ENCODE data around the gene SEMA7A. TPM values are rescaled to one million over a fixed set of nuclear protein-coding genes. Genes with fewer than 3 reads are reported as not detected.

SEMA7A gene
- total RNA-seq, 2 donors from 2014 or later = 1.8 to 2.0 TPM

DNA sequence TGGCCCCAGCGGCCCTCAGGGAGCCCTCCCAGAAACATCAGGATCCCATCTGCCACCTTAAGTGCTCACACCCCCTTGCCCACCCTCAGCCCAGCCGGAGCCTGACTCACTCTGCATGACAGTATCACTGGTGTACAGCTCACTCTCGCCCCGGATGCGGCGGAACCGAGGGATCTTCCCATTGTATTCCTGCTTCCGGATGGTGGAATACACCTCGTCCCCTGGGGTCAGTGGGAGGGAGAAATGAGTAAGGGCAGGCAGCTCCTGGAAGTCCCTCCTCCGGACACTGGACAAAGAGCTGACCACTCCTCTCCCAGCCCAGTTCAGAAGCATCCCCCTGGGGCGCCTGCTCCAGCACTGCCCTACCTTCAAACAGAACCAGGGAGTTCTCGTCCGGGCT, 16.5 kb downstream of the SEMA7A start:
- Histone ChIP-seq H3K9me3 (no peaks in the 10 kb centered on the region), H3K36me3 (no peaks in the 10 kb centered on the region), H3K27me3 (no peaks in the 10 kb centered on the region), H3K9ac (ENCODE audit: low read depth in 2 of 2, low read length in 2 of 2) (no peak overlapping the region), H3K4me3 (no peak overlapping the region), H3K4me1 (no peaks in the 10 kb centered on the region), H3K27ac (no peak overlapping the region)
- DNase-seq = no peak
- TF ChIP-seq, protein P1, sequence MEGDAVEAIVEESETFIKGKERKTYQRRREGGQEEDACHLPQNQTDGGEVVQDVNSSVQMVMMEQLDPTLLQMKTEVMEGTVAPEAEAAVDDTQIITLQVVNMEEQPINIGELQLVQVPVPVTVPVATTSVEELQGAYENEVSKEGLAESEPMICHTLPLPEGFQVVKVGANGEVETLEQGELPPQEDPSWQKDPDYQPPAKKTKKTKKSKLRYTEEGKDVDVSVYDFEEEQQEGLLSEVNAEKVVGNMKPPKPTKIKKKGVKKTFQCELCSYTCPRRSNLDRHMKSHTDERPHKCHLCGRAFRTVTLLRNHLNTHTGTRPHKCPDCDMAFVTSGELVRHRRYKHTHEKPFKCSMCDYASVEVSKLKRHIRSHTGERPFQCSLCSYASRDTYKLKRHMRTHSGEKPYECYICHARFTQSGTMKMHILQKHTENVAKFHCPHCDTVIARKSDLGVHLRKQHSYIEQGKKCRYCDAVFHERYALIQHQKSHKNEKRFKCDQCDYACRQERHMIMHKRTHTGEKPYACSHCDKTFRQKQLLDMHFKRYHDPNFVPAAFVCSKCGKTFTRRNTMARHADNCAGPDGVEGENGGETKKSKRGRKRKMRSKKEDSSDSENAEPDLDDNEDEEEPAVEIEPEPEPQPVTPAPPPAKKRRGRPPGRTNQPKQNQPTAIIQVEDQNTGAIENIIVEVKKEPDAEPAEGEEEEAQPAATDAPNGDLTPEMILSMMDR (IDR thresholded peaks at IDR 0.05) = no peak
- intact Hi-C loops (cut with DNase I) = no loop called here

DNA sequence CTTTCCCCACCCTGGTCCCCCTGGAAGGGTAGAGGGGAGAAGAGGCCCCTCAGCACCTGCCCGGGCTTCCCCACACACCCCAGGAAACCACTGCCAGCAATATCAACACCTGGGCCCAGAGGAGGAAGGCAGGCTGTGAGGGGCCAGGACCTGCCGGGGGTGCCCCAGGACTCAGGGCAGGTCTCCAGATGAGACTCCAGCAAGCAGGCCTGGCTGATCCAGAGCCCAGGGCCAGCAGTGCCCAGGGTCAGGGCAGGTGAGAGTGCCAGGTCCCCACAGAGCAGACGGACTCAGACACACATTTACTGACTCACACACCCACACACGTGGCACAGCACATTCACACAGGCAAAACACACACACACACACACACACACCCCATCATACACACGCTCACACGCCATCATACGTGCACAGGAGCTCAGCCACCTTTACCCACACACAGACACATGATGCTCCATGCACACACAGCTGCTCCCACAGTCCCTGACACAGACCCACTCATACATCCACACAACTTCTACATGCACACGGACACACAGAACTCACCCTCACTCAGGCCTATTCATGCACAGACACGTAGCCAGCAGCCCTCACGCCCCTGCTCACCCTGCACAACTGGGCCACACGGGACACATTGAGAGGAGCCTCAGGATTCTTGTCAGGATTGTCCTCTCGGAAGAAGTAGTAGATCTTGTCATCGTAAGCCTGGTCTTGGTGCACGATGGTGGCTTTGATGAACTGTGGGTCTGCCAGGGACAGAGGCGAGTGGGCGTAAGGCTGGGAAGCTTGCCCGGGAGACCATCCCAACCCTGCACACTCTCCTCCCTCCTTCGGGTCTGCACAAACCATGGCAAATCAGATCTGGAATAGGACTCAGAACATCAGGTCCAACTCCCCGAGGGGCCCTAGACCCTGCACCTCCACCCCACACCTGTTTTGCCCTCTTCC, 17.5 kb downstream of the SEMA7A start:
- H3K4me1 ChIP-seq = no peaks in the 10 kb centered on the region
- intact Hi-C loops (cut with DNase I) = no loop called here
- H3K9me3 ChIP-seq = no peaks in the 10 kb centered on the region
- no peak overlapping the region for H3K9ac ChIP-seq (ENCODE audit: low read depth in 2 of 2, low read length in 2 of 2)
- no peaks in the 10 kb centered on the region for H3K27me3 ChIP-seq
- DNase-seq = no peak
- no peaks in the 10 kb centered on the region for H3K36me3 ChIP-seq
- no peak overlapping the region for H3K27ac ChIP-seq
- TF ChIP-seq, protein P1 (IDR thresholded peaks at IDR 0.05) = no peak
- H3K4me3 ChIP-seq = no peak overlapping the region

DNA sequence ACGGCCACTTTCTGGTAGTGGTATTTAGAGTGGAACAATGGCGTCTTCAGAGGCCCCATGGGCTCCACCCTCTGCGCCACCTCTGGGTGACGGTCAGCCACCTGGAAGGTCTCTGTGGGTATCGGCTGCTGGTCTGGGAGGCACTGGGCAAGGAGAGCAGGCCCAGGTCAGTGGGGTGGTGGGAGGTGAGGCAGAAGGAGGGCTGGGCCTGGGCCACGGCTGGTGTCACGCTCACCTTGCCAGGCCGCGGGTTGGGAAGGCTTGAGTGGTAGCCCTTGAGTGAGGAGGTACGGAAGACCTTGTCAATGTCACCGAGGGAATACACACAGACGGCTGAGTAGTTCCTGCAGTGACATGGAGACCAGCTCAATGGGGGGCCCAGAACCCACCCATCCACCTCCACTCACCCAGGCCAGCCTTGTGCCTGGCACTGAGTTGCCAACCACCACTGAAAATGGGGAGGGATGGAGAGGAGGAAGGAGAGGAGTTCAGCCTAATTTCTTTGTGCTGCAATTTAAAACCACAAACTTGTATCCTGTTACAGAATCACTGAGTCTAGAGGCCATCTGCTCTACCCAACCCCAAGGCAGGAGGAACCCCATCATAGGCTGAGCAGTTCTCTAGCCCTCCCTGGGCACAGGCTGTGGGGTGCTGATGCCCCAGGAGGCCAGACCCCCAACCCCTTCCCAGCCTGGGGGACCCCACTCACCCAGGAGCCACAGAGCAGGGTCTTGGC, 19.0 kb downstream of the SEMA7A start:
- no peaks in the 10 kb centered on the region for H3K4me1 ChIP-seq
- no peaks in the 10 kb centered on the region for H3K36me3 ChIP-seq
- no peak overlapping the region for H3K27ac ChIP-seq
- no peaks in the 10 kb centered on the region for H3K9me3 ChIP-seq
- H3K4me3 ChIP-seq = no peak overlapping the region
- intact Hi-C loops (cut with DNase I) = no loop called here
- DNase-seq = no peak
- TF ChIP-seq, protein P1 (IDR thresholded peaks at IDR 0.05) = no peak
- H3K9ac ChIP-seq (ENCODE audit: low read depth in 2 of 2, low read length in 2 of 2) = no peak overlapping the region
- H3K27me3 ChIP-seq = no peaks in the 10 kb centered on the region

DNA sequence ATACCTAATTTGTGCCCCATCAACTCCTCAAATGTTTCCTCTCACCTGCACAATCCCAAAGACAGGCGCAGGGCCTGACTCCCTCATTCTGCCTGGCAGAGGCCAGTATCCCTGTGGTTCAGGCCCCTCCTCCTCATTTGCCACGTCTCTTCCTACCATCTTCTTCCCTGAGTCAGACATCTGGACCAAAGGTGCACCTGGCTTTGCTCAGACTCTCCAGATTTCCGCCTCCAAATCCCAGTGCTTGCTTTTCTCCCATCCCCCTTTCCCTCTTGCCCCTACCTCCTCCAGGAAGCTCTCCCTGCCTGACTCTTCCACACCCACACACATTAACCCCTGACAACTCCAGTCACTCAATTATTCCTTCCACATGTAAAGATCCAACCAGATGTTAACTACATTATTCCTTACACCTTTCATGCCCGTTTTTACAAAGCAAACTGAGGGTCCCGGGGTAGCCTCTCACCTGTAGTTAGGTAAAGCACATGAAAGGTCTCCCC, 19.6 kb downstream of the SEMA7A start:
- intact Hi-C loops (cut with DNase I) = no loop called here
- no peak overlapping the region for H3K27ac ChIP-seq
- H3K4me3 ChIP-seq = no peak overlapping the region
- TF ChIP-seq, protein P1 (IDR thresholded peaks at IDR 0.05) = no peak
- no peak overlapping the region for H3K9ac ChIP-seq (ENCODE audit: low read depth in 2 of 2, low read length in 2 of 2)
- H3K36me3 ChIP-seq = no peaks in the 10 kb centered on the region
- no peaks in the 10 kb centered on the region for H3K9me3 ChIP-seq
- H3K4me1 ChIP-seq = no peaks in the 10 kb centered on the region
- DNase-seq = no peak
- no peaks in the 10 kb centered on the region for H3K27me3 ChIP-seq

DNA sequence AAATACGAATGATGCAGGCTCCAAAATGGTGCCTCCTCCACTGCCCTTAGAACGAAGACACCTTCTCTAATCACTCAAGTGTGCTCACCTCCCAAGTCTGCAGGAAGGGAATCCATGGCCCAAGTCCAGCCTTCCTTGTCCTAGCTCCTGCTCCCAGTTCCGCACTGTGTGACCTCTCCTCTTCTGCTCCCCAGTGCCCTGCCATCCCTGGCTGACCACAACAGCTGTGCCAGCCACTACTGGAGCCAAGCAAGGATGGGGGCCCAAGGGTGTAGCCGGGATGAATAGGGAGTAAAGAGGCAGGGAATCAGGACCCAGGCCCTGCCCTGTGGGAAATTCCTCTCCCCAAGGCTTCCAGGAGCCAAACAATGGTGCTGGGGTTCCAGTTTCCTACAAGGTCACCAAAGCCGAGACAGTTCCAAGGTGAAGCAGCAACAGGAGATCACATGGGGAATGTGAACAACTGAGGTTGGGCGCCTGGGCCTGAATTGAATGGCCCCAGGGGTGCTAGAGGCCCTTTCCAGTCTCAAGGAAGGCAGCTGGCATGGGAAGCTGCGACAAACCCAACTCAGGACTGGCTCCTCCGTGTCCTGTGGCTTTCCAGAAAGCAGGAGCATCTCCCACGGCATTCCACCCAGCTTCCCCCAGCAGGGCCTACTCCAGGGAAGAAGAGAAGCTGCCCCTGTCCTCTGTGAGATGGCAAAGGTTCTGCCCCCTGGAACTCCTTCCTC, 20.2 kb downstream of the SEMA7A start:
- no peaks in the 10 kb centered on the region for H3K27me3 ChIP-seq
- no peak for DNase-seq
- no peak overlapping the region for H3K9ac ChIP-seq (ENCODE audit: low read depth in 2 of 2, low read length in 2 of 2)
- no peak overlapping the region for H3K4me3 ChIP-seq
- H3K9me3 ChIP-seq = no peaks in the 10 kb centered on the region
- H3K4me1 ChIP-seq = no peaks in the 10 kb centered on the region
- H3K36me3 ChIP-seq = no peaks in the 10 kb centered on the region
- TF ChIP-seq, protein P1 (IDR thresholded peaks at IDR 0.05) = no peak
- H3K27ac ChIP-seq = no peak overlapping the region
- intact Hi-C loops (cut with DNase I) = no loop called here
